HG02759 (cell line): ENCODE data around the gene ATP10A.

Source experiments
- ATAC-seq: cut with Tn5 transposase; IDR thresholded peaks from one replicate; pipeline ENCODE4 v1.9.1; 2021; ENCODE audit warnings: mild to moderate bottlenecking, moderate library complexity; ENCODE audit not compliant: unreplicated experiment

The ATP10A gene

GRCh38 chr15:25838191-25838870 is 24.8 kb downstream of the ATP10A start:
- ATAC-seq, result no peak

GRCh38 chr15:25832158-25832557 is 31.0 kb downstream of the ATP10A start:
- no peak for ATAC-seq

GRCh38 chr15:25830844-25831451 is 32.2 kb downstream of the ATP10A start:
- ATAC-seq, result no peak

GRCh38 chr15:25829073-25829472 is 34.1 kb downstream of the ATP10A start:
- ATAC-seq, result no peak

GRCh38 chr15:25825207-25825606 is 37.9 kb downstream of the ATP10A start:
- no peak for ATAC-seq

- no peak for ATAC-seq
Measured at GRCh38 chr15:25824618-25825017, 38.5 kb downstream of the ATP10A start.

GRCh38 chr15:25812845-25813244 is 50.3 kb downstream of the ATP10A start:
- no peak for ATAC-seq

- ATAC-seq, result no peak
Measured at GRCh38 chr15:25812073-25812472, 51.1 kb downstream of the ATP10A start.

GRCh38 chr15:25811481-25811906 is 51.6 kb downstream of the ATP10A start:
- peak; percentile 91 for ATAC-seq

GRCh38 chr15:25810631-25811091 is 52.5 kb downstream of the ATP10A start:
- no peak for ATAC-seq

- ATAC-seq, result no peak
Measured at GRCh38 chr15:25810154-25810553, 53.0 kb downstream of the ATP10A start.

GRCh38 chr15:25807063-25807462 is 56.1 kb downstream of the ATP10A start:
- ATAC-seq, result no peak

- ATAC-seq, result no peak
Measured at GRCh38 chr15:25805031-25805430, 58.1 kb downstream of the ATP10A start.

GRCh38 chr15:25804451-25804850 is 58.7 kb downstream of the ATP10A start:
- ATAC-seq, result no peak

- no peak for ATAC-seq
Measured at GRCh38 chr15:25803541-25803940, 59.6 kb downstream of the ATP10A start.

GRCh38 chr15:25803036-25803435 is 60.1 kb downstream of the ATP10A start:
- ATAC-seq, result no peak

- ATAC-seq, result no peak
Measured at GRCh38 chr15:25802285-25802830, 60.8 kb downstream of the ATP10A start.

GRCh38 chr15:25801586-25802284 is 61.4 kb downstream of the ATP10A start:
- no peak for ATAC-seq

- no peak for ATAC-seq
Measured at GRCh38 chr15:25800761-25801515, 62.2 kb downstream of the ATP10A start.

GRCh38 chr15:25799906-25800700 is 63.0 kb downstream of the ATP10A start:
- ATAC-seq, result no peak
